SK-N-SH treated with all-trans-retinoic acid at 6 μM for 48 hours (cell line): ENCODE results near the gene ALPL.

ENCODE experiments used
- CSRNP3 ChIP-seq: fragments of 250-450 bp; sonication (Bioruptor Pico); IDR thresholded peaks from 2 replicates; pipeline ENCODE4 v1.5.1; 2021; ENCODE audit warnings: mild to moderate bottlenecking, moderate library complexity
- GLIS3 ChIP-seq: fragments of 250-450 bp; sonication (Bioruptor Pico); IDR thresholded peaks from 2 replicates; pipeline ENCODE4 v1.5.0; 2020; ENCODE audit warnings: mild to moderate bottlenecking, moderate library complexity
- PATZ1 ChIP-seq: fragments of 250-450 bp; sonication (Bioruptor Pico); IDR thresholded peaks from 2 replicates; pipeline ENCODE4 v1.8.0; 2020; ENCODE audit warnings: mild to moderate bottlenecking, moderate library complexity, borderline replicate concordance
- TCF4 ChIP-seq: fragments of 250-450 bp; sonication (Bioruptor Pico); IDR thresholded peaks from 2 replicates; pipeline ENCODE4 v1.8.0; 2021; ENCODE audit warnings: mild to moderate bottlenecking, moderate library complexity, borderline replicate concordance

GRCh38 chr1:21626921-21627339, 117.7 kb downstream of the ALPL start:
- TF ChIP-seq CSRNP3 (CRISPR knock-in tag) = no peak
- TF ChIP-seq GLIS3 = no peak
- no peak for TF ChIP-seq PATZ1 (CRISPR knock-in tag)
- TF ChIP-seq TCF4 (CRISPR knock-in tag) = no peak
